CD14-positive monocyte (primary cell): Measurements from ENCODE around the gene NLK. TPM values are rescaled to one million over a fixed set of nuclear protein-coding genes. Genes with fewer than 3 reads are reported as not detected.
"Not testable (repeated sequence)": the region's sequence is repeated elsewhere in the genome, so short reads cannot be mapped to it uniquely, and the experiment has no call there.

Source experiments
- DNase-seq, 3 donors: peaks; one replicate each; pipeline ENCODE4 v3.0.0-alpha.2; 2011 to 2022
- H2AFZ ChIP-seq: 2 replicates; pipeline ENCODE4 v1.6.0; 2012; ENCODE audit warnings: mild to moderate bottlenecking, low read depth, low read length, inconsistent platforms; ENCODE audit not compliant: insufficient read depth, poor library complexity, severe bottlenecking
- H3K27ac ChIP-seq, 2 donors: 1 replicate in 1 of 2; 2 replicates in 1 of 2; pipeline ENCODE4 v1.5.1; 2012 to 2013; ENCODE audit warnings: low read length in 2 of 2, control low read depth in 1 of 2, inconsistent platforms in 1 of 2, low read depth in 1 of 2, mild to moderate bottlenecking in 1 of 2
- H3K27me3 ChIP-seq, 2 donors: one replicate each; pipeline versions ENCODE4 v1.6.0 to v1.6.1; 2011 to 2013; ENCODE audit warnings: low read length in 2 of 2; ENCODE audit not compliant: control insufficient read depth in 2 of 2, insufficient read depth in 2 of 2
- H3K36me3 ChIP-seq, 2 donors: replicated peaks in 1 of 2; 1 replicate in 1 of 2; 2 replicates in 1 of 2; pipeline versions ENCODE4 v1.5.1 to v1.6.1; 2012 to 2013; ENCODE audit warnings: low read length in 2 of 2, control low read depth in 1 of 2, inconsistent platforms in 1 of 2, mild to moderate bottlenecking in 1 of 2; ENCODE audit not compliant: insufficient read depth in 2 of 2, control insufficient read depth in 1 of 2
- H3K4me1 ChIP-seq, 2 donors: 1 replicate in 1 of 2; 2 replicates in 1 of 2; pipeline versions ENCODE4 v1.5.1 to v1.6.1; 2012 to 2013; ENCODE audit warnings: low read length in 2 of 2, control low read depth in 1 of 2, inconsistent platforms in 1 of 2, mild to moderate bottlenecking in 1 of 2, moderate library complexity in 1 of 2; ENCODE audit not compliant: insufficient read depth in 2 of 2, control insufficient read depth in 1 of 2
- H3K4me2 ChIP-seq: replicated peaks from 2 replicates; pipeline ENCODE3; 2012; ENCODE audit warnings: low read length, moderate library complexity, mild to moderate bottlenecking; ENCODE audit not compliant: poor library complexity, severe bottlenecking; ENCODE audit errors: extremely low read depth
- H3K4me3 ChIP-seq, 3 experiments: fragments of 200-600 bp in 1 of 3; sonication (generic) in 1 of 3; replicated peaks in 1 of 3; 1 replicate in 2 of 3; 2 replicates in 1 of 3; pipeline ENCODE4 v1.5.1; 2011 to 2013; ENCODE audit warnings: low read length in 3 of 3, mild to moderate bottlenecking in 3 of 3, control low read depth in 2 of 3, low read depth in 2 of 3, inconsistent platforms in 1 of 3, moderate library complexity in 1 of 3
- H3K79me2 ChIP-seq: 2 replicates; pipeline ENCODE4 v1.6.0; 2012; ENCODE audit warnings: mild to moderate bottlenecking, control low read depth, inconsistent platforms, low read length, moderate library complexity; ENCODE audit not compliant: insufficient read depth
- H3K9ac ChIP-seq: 2 replicates; pipeline ENCODE4 v1.6.0; 2017; ENCODE audit warnings: low read length, mild to moderate bottlenecking; ENCODE audit not compliant: insufficient read depth, poor library complexity, severe bottlenecking
- H3K9me3 ChIP-seq, 2 donors: replicated peaks in 1 of 2; 1 replicate in 1 of 2; 2 replicates in 1 of 2; pipeline versions ENCODE4 v1.5.1 to v1.6.1; 2012 to 2013; ENCODE audit warnings: low read length in 2 of 2, control low read depth in 1 of 2; ENCODE audit not compliant: control insufficient read depth in 1 of 2, insufficient read depth in 1 of 2
- H4K20me1 ChIP-seq: 2 replicates; pipeline ENCODE4 v1.6.0; 2012; ENCODE audit warnings: mild to moderate bottlenecking, low read length, control low read depth, moderate library complexity; ENCODE audit not compliant: insufficient read depth
- H3K27ac Mint-ChIP-seq, 7 donors: one replicate each; pipeline ENCODE4 v1.8.0; 2020; ENCODE audit warnings: mild to moderate bottlenecking in 7 of 7, mixed read lengths in 7 of 7, moderate library complexity in 6 of 7, inconsistent platforms in 2 of 7
- H3K27me3 Mint-ChIP-seq, 3 donors: one replicate each; pipeline ENCODE4 v1.8.0; 2021 to 2022; ENCODE audit warnings: low read depth in 3 of 3, mild to moderate bottlenecking in 3 of 3, mixed read lengths in 3 of 3, moderate library complexity in 3 of 3, inconsistent platforms in 1 of 3
- H3K36me3 Mint-ChIP-seq, 2 donors: one replicate each; pipeline ENCODE4 v1.8.0; 2020; ENCODE audit warnings: mixed read lengths in 2 of 2, inconsistent platforms in 1 of 2, mild to moderate bottlenecking in 1 of 2
- H3K4me1 Mint-ChIP-seq: one replicate; pipeline ENCODE4 v1.8.0; 2020; ENCODE audit warnings: mild to moderate bottlenecking, mixed read lengths
- H3K4me3 Mint-ChIP-seq, 2 donors: one replicate each; pipeline ENCODE4 v1.8.0; 2020; ENCODE audit warnings: mild to moderate bottlenecking in 2 of 2, mixed read lengths in 2 of 2, moderate library complexity in 1 of 2
- H3K9me3 Mint-ChIP-seq, 7 donors: one replicate each; pipeline ENCODE4 v1.8.0; 2020 to 2022; ENCODE audit warnings: mixed read lengths in 7 of 7, mild to moderate bottlenecking in 6 of 7, moderate library complexity in 6 of 7, inconsistent platforms in 2 of 7
- CTCF ChIP-seq: fragments of 200-600 bp; IDR thresholded peaks from one replicate; pipeline ENCODE4 v1.8.0; 2022; ENCODE audit warnings: antibody characterized with exemption, mild to moderate bottlenecking
- WGBS: methylation state at CpG from one replicate; pipeline ENCODE4 v1.1.5; 2013; ENCODE audit warnings: missing lambda C conversion rate; ENCODE audit not compliant: insufficient coverage; 5-methylcytosine and 5-hydroxymethylcytosine counted together
- intact Hi-C, 2 donors: fragments of 100-400 bp; cut with micrococcal nuclease; formaldehyde crosslinking; loops; one replicate each; pipeline versions ENCODE4 v1.15.0 to v1.15.1; 2023
- polyA plus RNA-seq, 3 donors: library from polyadenylated mRNA; depleted of rRNA in 1 of 3; unstranded in 2 of 3; stranded (reverse) in 1 of 3; fragments of 300-500 nt in 2 of 3; fragments of >200 nt in 1 of 3; fragmentation: Illumina TruSeq in 2 of 3; gene quantifications; 1 replicate in 2 of 3; 2 replicates in 1 of 3; pipeline ENCODE4 v1.2.3, GENCODE V29; 2012 to 2021

NLK gene
- polyA plus RNA-seq, 3 donors, result 1.7 to 6.5 (median 2.0) TPM

GRCh38 chr17:28206292-28206691 lies 163.8 kb downstream of the NLK start:
- intact Hi-C loops, result no loop called here
- Histone ChIP-seq H3K4me2 (no peak overlapping the region), H2AFZ (no peak overlapping the region), H4K20me1 (no peaks in the 10 kb centered on the region), H3K36me3 (no peaks in the 10 kb centered on the region), H3K4me3 (no peak overlapping the region), H3K9me3 (peaks cover 0 to 5% of the 10 kb centered on the region in 2 donors), H3K27ac (no peak overlapping the region), H3K27me3 (no peaks in the 10 kb centered on the region), H3K79me2 (no peaks in the 10 kb centered on the region), H3K9ac (no peak overlapping the region), H3K4me1 (no peaks in the 10 kb centered on the region)
- no peaks in the 10 kb centered on the region for H3K36me3 Mint-ChIP-seq
- no peak for DNase-seq
- peaks cover 6% of the 10 kb centered on the region for H3K4me1 Mint-ChIP-seq
- no peak overlapping the region for H3K27ac Mint-ChIP-seq
- no peak for TF ChIP-seq CTCF
- peaks cover 0 to 7% (median 6%) of the 10 kb centered on the region in 7 donors for H3K9me3 Mint-ChIP-seq
- no peak overlapping the region for H3K4me3 Mint-ChIP-seq
- H3K27me3 Mint-ChIP-seq, result peaks cover 0 to 2% (median 0%) of the 10 kb centered on the region in 3 donors

GRCh38 chr17:28211811-28212210 lies 169.3 kb downstream of the NLK start:
- H3K4me3 Mint-ChIP-seq, result no peak overlapping the region
- Histone ChIP-seq H3K9ac (no peak overlapping the region), H3K36me3 (no peaks in the 10 kb centered on the region), H2AFZ (no peak overlapping the region), H3K9me3 (peaks cover 0 to 14% of the 10 kb centered on the region in 2 donors), H3K4me1 (no peaks in the 10 kb centered on the region), H3K27ac (no peak overlapping the region), H4K20me1 (no peaks in the 10 kb centered on the region), H3K79me2 (no peaks in the 10 kb centered on the region), H3K4me3 (no peak overlapping the region), H3K4me2 (no peak overlapping the region), H3K27me3 (no peaks in the 10 kb centered on the region)
- no peak for DNase-seq
- intact Hi-C loops, result no loop called here
- no peak for TF ChIP-seq CTCF
- H3K27me3 Mint-ChIP-seq, result peaks cover 2 to 7% (median 4%) of the 10 kb centered on the region in 3 donors
- 100% methylated on average over 6 of the region's 7 CpGs for WGBS
- H3K9me3 Mint-ChIP-seq, result peaks cover 0 to 16% (median 12%) of the 10 kb centered on the region in 7 donors
- H3K4me1 Mint-ChIP-seq, result peaks cover 4% of the 10 kb centered on the region
- no peak overlapping the region for H3K27ac Mint-ChIP-seq
- no peaks in the 10 kb centered on the region for H3K36me3 Mint-ChIP-seq

DNA sequence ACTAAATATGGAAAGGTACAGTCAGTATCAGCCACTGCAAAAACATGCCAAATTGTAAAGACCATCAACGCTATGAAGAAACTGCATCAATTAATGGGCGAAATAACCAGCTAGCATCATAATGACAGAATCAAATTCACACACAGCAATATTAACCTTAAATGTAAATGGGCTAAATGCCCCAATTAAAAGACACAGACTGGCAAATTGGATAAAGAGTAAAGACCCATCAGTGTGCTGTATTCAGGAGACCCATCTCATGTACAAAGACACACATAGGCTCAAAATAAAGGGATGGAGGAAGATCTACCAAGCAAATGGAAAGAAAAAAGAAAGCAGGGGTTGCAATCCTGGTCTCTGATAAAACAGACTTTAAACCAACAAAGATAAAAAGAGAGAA lies 171.1 kb downstream of the NLK start:
- H3K36me3 ChIP-seq, intact Hi-C loops, DNase-seq, H3K9ac ChIP-seq, H3K27ac ChIP-seq, H3K4me2 ChIP-seq, H4K20me1 ChIP-seq, H3K4me1 ChIP-seq, H3K27me3 Mint-ChIP-seq, H3K27me3 ChIP-seq, H3K4me1 Mint-ChIP-seq, H3K4me3 ChIP-seq, H3K36me3 Mint-ChIP-seq, H2AFZ ChIP-seq, H3K27ac Mint-ChIP-seq, H3K79me2 ChIP-seq, H3K4me3 Mint-ChIP-seq: not testable (repeated sequence)
- H3K9me3 Mint-ChIP-seq, result peaks cover 0 to 16% (median 12%) of the 10 kb centered on the region in 7 donors
- H3K9me3 ChIP-seq, result peaks cover 0 to 14% of the 10 kb centered on the region in 2 donors
- no CpG with 5 or more reads among the region's 2 CpGs for WGBS
